ENCODE measurements around the gene TSPAN9. TPM values are rescaled to one million over a fixed set of nuclear protein-coding genes. Genes with fewer than 3 reads are reported as not detected.

TSPAN9 gene
- total RNA-seq, 1 donor = 76.0 TPM

DNA sequence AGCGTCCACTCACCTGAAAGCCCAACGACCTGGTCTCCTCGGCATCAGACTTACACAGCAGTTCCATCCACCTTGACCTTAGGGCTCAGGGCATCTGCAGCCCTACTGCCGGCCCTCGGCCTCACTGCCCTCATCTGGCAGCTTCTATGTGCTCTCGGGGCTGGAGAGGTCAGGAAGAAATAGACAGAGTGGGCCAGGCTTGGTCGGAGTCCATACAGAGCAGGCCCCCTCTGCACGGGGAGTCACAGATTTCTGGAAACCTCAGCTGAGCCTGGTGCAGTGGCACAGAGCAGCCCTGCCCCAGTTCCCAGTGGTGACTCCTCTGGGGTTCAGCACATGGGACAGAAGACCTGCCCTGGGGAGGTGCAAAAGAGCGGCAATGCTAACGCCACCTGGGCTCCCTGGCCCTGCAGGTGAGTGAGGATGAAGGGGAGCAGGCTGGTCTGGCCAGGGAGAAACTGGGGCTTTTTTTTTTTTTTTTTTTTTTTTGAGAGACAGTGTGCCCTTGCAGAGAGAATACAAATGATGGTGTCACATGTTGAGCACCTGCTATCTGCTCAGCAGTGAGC lies 223.7 kb downstream of the TSPAN9 start:
- no peak for DNase-seq (ENCODE audit: low read depth)
- TF ChIP-seq, protein P1, sequence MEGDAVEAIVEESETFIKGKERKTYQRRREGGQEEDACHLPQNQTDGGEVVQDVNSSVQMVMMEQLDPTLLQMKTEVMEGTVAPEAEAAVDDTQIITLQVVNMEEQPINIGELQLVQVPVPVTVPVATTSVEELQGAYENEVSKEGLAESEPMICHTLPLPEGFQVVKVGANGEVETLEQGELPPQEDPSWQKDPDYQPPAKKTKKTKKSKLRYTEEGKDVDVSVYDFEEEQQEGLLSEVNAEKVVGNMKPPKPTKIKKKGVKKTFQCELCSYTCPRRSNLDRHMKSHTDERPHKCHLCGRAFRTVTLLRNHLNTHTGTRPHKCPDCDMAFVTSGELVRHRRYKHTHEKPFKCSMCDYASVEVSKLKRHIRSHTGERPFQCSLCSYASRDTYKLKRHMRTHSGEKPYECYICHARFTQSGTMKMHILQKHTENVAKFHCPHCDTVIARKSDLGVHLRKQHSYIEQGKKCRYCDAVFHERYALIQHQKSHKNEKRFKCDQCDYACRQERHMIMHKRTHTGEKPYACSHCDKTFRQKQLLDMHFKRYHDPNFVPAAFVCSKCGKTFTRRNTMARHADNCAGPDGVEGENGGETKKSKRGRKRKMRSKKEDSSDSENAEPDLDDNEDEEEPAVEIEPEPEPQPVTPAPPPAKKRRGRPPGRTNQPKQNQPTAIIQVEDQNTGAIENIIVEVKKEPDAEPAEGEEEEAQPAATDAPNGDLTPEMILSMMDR (IDR thresholded peaks at IDR 0.05; ENCODE audit: insufficient read depth, low read depth, low read length) = no peak
- no peak overlapping the region for H3K4me3 ChIP-seq (ENCODE audit: low read depth, low read length)

DNA sequence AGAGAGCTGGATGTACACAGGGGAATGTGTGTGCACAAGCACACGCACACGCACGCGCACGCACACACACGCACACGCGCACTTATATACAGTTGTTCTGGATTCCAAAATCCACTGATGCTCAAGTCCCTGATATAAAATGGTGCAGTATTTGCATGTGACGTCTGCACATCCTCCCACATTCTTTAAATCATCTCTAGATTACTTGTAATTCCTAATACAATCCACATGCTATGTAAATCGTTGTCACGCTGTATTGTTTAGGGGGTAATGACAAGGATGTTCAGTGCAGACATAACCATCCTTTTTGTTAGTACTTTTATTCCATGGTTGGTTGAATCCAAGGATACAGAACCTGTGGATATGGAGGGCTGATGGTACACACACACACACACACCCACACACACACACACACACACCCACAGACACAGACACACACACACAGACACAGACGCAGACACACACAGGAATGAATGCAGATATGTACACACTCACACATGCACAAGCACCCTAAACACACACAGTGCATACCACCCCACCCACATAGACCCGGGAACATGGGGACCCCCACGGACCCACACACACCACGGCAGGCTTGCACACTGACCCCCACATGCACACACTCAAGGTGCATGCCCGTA lies 225.3 kb downstream of the TSPAN9 start:
- DNase-seq (ENCODE audit: low read depth) = no peak
- H3K4me3 ChIP-seq (ENCODE audit: low read depth, low read length) = no peak overlapping the region
- TF ChIP-seq, protein P1 (IDR thresholded peaks at IDR 0.05; ENCODE audit: insufficient read depth, low read depth, low read length) = no peak

DNA sequence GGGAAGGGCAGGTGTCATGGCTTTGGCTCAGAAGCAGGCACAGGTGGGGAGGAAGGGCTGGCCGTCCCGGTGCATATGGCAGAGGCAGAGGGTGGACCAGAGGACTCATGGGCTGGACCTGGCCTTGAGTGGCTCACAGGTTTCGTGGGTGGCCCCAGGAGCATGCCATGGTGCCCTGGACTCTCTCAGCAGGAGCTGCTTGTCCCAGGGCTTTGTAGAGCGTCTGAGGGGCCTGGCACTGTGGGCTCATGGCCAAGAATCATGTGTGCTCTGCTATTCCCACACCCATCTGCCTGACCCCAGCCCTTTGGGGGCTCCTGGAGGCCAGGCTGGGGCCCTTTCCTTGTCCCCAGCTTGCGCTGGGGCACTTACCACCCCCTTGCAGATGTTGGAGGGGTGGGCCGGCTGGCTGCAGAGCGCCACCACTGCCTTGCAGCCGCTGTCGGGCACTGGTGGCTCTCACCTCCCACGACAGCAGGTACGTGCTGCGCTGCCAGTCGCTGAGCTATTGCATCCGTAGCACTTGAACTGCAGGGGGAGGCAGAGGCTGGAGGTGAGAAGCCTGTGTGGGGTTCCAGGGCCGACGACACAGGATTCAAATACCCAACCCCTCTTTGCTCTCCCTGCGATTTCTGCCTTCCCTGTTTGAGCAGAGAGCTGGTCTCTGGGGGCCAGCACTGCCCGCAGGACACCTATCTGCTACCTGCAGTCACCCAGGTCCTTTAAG lies 226.4 kb downstream of the TSPAN9 start:
- H3K4me3 ChIP-seq (ENCODE audit: low read depth, low read length) = no peak overlapping the region
- DNase-seq (ENCODE audit: low read depth) = no peak
- TF ChIP-seq, protein P1 (IDR thresholded peaks at IDR 0.05; ENCODE audit: insufficient read depth, low read depth, low read length) = no peak

DNA sequence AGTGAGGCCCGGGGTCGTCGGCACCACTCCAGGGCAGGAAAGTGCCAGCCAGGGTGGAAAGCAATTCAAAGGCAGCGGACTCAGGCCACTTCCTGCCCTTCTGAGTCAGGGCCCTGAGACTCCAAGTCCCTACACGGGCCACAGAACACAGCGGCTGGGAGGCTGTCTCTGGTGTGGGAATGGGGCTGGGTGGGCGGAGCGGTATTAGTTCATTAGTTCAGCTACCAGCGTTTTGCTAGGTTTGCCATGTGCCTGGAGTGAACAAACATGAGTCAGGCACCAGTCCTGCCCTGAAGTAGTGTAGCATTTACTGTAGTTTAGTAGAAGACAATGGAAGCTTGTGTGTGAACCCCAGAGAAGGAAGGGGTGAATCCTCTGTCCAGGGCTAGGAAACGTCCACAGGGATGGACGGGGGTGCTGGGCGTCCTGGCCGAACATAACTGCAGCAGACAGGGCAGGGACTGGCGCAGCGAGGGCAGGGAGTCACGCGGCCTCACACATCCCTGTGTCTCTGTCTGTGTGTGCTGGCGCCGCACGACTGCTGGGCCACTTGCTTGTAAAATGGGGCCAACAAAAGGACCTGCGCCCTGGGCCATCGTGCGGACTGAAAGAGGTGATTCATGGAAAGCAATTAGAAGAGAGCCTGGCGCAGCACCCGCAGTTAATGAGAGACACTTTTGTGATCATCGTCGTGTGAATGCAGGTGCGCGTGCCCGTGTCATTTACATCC lies 227.4 kb downstream of the TSPAN9 start:
- no peak overlapping the region for H3K4me3 ChIP-seq (ENCODE audit: low read depth, low read length)
- peak; percentile 51 for DNase-seq (ENCODE audit: low read depth)
- TF ChIP-seq, protein P1 (IDR thresholded peaks at IDR 0.05; ENCODE audit: insufficient read depth, low read depth, low read length) = no peak

DNA sequence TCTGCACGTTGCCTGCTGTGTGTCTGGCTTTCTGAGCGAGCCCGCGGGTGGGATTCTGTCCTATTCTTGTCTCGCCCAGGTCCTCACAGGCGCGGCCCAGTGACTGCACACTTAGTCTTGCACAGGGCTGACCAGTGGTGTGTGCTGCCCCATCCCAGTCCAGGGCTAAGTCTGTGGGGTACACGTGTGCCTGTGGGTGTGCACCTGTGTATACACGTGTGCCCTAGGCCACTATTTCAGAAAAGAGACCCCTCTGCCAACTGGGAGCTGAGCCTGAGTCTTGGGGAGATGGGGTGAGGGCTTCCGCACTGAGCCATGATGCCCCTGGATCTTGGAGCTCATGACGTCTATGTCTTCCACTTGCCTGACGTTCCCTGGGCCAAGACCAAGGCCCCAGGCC lies 228.3 kb downstream of the TSPAN9 start:
- TF ChIP-seq, protein P1 (IDR thresholded peaks at IDR 0.05; ENCODE audit: insufficient read depth, low read depth, low read length) = no peak
- no peak for DNase-seq (ENCODE audit: low read depth)
- no peak overlapping the region for H3K4me3 ChIP-seq (ENCODE audit: low read depth, low read length)

DNA sequence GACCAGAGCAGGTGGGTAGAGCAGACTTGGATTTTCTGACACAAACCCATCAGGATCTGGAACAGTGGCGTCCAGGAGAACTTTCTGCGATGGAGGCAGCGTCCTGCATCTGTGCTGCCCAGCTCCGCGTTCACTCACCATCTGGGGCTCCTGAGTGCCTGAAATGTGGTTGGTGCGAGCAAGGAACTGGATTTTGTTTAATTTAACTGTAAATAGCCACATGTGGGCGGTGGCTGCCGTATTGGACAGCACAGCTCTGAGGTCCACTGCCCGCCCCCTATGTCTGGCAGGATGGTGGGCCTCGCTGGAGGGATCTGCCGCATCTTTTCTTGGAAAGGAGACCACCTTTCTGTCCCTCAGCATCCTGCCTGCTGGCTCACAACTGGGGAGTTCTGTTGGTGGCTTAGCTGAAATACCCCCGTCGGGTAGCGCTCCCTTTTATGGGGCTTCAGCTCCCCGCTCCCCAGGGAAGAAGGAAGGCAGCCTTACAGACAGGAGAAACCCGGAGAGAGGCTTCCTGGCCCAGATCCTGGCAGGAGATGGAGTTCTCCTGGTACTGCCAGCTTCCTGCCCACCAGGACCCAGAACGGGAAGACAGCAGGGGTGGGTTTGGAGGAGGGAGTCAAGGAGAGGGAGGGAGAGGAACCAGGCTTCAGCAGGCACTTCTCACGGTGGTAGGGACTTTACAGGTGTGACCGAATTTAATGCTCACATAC lies 228.9 kb downstream of the TSPAN9 start:
- TF ChIP-seq, protein P1 (IDR thresholded peaks at IDR 0.05; ENCODE audit: insufficient read depth, low read depth, low read length) = no peak
- H3K4me3 ChIP-seq (ENCODE audit: low read depth, low read length) = no peak overlapping the region
- no peak for DNase-seq (ENCODE audit: low read depth)

Measured in fibroblast of villous mesenchyme (primary cell).